Stomach smooth muscle (tissue), 2 donors: ENCODE measurements around the gene MYBPH.

ENCODE experiments used
- H3K27ac ChIP-seq: one replicate; pipeline ENCODE4 v1.7.0; 2013; ENCODE audit warnings: mild to moderate bottlenecking, low read length, inconsistent platforms
- H3K27me3 ChIP-seq, 2 donors: one replicate each; pipeline ENCODE4 v1.7.0; 2013; ENCODE audit warnings: low read length in 2 of 2; ENCODE audit not compliant: insufficient read depth in 2 of 2, control insufficient read depth in 1 of 2
- H3K36me3 ChIP-seq, 2 donors: one replicate each; pipeline ENCODE4 v1.7.0; 2013; ENCODE audit warnings: low read length in 2 of 2; ENCODE audit not compliant: control insufficient read depth in 2 of 2, insufficient read depth in 2 of 2
- H3K4me1 ChIP-seq: one replicate; pipeline ENCODE4 v1.7.0; 2013; ENCODE audit warnings: low read length; ENCODE audit not compliant: control insufficient read depth, insufficient read depth
- H3K4me3 ChIP-seq, 2 donors: one replicate each; pipeline ENCODE4 v1.7.0; 2013; ENCODE audit warnings: low read length in 2 of 2
- H3K9ac ChIP-seq, 2 donors: one replicate each; pipeline ENCODE4 v1.7.0; 2013; ENCODE audit warnings: low read length in 2 of 2, mild to moderate bottlenecking in 1 of 2
- H3K9me3 ChIP-seq, 2 donors: one replicate each; pipeline ENCODE4 v1.7.0; 2013; ENCODE audit warnings: low read length in 2 of 2; ENCODE audit not compliant: control insufficient read depth in 2 of 2
- donor health status: healthy.
- donor health status: Pancreatic carcinoma.

Gene MYBPH

DNA sequence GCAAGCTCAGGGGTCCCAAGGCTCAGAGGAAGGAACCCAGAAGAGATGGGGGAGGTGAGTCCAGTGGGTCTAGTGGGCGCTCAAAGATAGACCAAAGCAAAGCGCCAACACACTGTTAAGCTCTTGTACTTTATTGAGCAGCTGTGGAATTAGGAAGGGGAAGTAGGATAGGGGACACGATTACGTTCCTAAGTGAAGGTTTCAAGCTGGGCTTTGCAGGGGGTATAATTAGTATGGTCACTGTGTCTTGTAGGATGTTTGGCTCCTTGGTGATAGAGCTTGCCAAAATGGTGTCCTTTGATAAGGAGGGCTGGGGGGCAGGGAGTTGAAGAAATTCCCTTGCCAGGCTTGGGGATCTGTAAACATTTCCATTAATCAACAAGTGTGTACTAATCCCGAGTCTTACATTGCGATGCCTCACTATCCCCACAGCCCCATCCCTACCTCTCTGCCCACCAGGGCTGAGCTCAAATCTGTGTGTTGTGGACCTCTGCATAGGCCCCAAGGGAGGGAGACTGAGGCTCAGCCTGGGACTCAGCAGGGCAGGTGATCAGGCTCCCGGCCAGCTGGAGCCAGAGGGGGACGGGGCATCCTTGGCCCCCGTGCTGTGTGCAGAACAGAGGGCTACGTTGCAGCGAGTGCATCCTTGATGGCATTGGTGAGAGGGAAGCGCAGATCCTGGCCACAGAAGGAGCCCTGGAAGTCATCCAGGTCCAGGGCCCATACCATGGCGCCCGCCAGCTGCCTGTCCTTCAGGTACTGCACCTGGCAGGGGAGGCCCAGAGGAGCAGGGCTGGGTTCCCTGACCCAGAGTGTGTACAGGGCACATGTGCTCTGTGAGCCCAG, 3.4 kb upstream of the MYBPH start:
- no peak overlapping the region for H3K9ac ChIP-seq
- H3K4me3 ChIP-seq: no peak overlapping the region
- H3K4me1 ChIP-seq: peaks cover 2% of the 10 kb centered on the region

DNA sequence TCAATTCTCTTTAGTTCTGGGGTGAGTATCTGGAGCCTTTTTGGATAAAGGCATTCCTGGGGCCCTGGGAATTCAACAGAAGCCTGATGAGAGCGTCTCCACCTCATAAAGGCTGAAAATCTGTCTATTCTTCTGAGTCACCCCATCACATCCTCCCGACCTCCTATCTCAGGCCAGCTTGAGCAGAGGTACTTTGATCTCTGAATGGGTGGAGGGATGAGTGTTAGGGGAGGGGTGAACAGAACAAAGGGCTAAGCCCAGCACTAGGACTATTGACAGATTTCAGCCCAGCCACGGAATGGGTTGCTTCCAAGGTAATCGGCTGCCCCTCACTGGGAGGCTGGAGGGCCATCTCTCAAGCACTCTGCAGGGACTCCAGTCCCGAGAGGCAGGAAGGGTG, 2.5 kb upstream of the MYBPH start:
- no peak overlapping the region for H3K27ac ChIP-seq
- no peak overlapping the region for H3K4me3 ChIP-seq
- no peaks in the 10 kb centered on the region for H3K36me3 ChIP-seq

More for the DNA sequence above, 3.4 kb upstream of the MYBPH start:
- H3K27ac ChIP-seq: no peak overlapping the region
- H3K9me3 ChIP-seq: no peaks in the 10 kb centered on the region
- no peaks in the 10 kb centered on the region for H3K36me3 ChIP-seq
- no peaks in the 10 kb centered on the region for H3K27me3 ChIP-seq

DNA sequence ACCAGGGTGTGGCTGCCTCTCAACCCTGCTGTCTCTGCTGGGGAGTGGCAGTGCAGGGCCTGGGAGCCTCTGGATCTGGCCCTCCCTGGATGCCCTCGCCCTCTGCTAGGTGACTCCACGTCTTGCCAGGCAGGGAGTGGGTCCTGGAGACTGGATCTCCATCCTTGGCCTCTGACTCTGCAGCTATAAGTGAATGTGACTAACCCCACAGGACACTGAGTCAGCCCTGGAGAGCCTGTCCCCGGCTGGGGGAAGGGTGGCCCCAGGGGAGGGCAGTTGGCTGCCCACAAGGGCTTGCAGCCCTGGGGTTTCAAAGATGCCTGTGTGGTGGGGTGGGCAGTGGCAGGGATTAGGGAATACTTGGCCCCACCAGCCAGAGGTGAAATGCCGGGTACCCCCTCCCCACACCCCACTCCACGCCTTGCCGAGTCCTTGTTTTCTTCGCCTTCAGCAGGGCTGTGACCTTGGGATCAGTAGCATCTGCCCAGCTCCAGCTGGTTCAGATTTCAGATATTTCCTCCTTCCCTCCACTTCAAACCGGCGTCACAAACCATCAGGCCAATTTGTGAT, 1.9 kb upstream of the MYBPH start:
- Histone ChIP-seq H3K4me1 (peaks cover 2% of the 10 kb centered on the region), H3K27ac (no peak overlapping the region)

More for the DNA sequence above, 2.5 kb upstream of the MYBPH start:
- no peak overlapping the region for H3K9ac ChIP-seq
- no peaks in the 10 kb centered on the region for H3K9me3 ChIP-seq
- H3K27me3 ChIP-seq: no peaks in the 10 kb centered on the region
- H3K4me1 ChIP-seq: peaks cover 2% of the 10 kb centered on the region

DNA sequence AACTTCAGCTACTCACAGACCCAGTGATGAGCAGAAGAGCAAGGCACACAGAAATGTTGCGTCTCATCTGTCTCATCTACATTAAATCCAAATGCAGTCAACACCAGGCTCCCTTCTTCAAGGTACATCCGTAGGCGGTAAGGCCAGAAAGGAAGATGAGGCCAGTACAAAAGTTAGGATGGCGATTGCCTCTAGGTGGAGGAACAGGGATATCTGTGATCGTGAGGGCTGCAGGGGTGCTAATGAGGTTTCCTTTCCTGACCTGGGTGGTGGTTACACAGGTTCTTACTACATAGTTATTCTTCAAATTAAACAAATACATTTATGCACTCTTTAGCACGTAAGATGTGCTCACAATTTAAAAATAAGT, 1.4 kb upstream of the MYBPH start:
- H3K9ac ChIP-seq: no peak overlapping the region
- no peak overlapping the region for H3K4me3 ChIP-seq
- no peak overlapping the region for H3K27ac ChIP-seq
- H3K9me3 ChIP-seq: no peaks in the 10 kb centered on the region
- H3K27me3 ChIP-seq: no peaks in the 10 kb centered on the region
- no peaks in the 10 kb centered on the region for H3K36me3 ChIP-seq
- H3K4me1 ChIP-seq: peaks cover 2% of the 10 kb centered on the region

More for the DNA sequence above, 1.9 kb upstream of the MYBPH start:
- H3K36me3 ChIP-seq: no peaks in the 10 kb centered on the region
- no peaks in the 10 kb centered on the region for H3K27me3 ChIP-seq
- no peak overlapping the region for H3K9ac ChIP-seq
- no peaks in the 10 kb centered on the region for H3K9me3 ChIP-seq
- no peak overlapping the region for H3K4me3 ChIP-seq

DNA sequence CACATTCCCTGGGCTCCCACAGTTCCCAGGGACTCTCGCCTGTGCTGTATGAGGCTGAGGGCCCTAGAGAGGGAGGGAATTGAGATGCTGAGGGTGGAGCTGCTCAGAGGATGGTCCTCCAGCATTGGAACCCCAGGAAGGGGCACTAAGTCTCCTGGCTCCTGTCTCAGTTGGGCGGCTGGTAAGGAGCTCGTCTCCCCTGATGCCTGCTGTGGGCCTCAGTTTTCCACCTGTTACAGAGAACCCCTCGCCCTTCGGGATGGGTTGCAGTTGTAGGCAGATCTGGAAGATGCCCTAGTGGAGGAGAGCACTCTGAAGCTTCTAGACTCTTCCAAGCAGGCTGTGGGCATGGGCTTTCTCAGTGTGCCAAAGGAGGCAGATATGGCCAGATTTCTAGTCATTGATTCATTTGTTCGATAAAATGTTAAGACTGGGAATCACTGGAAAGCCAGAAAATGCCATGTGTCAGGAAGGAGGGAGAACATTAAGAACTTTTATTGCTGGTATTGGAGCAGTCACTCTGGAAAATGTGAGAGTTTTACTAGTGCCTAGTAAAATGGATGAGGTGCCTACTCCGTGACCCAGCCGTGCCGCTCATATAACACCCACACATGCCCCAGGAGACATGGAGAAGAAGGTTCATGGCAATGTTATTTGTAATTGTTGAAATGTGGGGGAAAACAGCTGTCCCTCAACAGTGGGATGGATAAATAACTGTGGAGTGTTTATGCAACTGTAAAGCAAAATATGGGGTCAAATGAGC, 828 bp upstream of the MYBPH start:
- Histone ChIP-seq H3K9ac (no peak overlapping the region), H3K36me3 (no peaks in the 10 kb centered on the region), H3K4me3 (no peak overlapping the region), H3K27me3 (no peaks in the 10 kb centered on the region), H3K9me3 (no peaks in the 10 kb centered on the region), H3K27ac (no peak overlapping the region), H3K4me1 (peaks cover 2% of the 10 kb centered on the region)

DNA sequence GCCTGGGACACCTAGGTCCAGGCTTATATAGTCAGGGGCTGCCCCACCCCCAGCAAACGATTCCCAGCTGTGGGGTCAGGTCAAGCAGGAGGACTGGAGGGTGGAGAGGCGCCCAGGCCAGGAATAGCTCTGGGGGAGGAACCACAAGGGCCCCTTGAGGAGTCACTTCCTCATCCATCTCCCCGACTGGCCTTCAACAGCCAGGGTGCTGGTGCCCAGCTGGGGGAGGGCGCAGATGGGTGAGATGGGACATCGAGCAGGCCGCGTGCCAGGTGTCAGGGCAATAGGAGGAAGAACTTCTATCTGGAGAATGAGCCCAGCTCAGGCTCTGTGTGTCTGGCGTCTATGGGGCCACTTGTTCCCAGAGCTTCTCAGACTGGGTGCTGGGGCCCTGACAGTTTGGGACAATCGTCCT, 208 bp upstream of the MYBPH start:
- no peak overlapping the region for H3K4me3 ChIP-seq
- no peaks in the 10 kb centered on the region for H3K36me3 ChIP-seq
- no peaks in the 10 kb centered on the region for H3K27me3 ChIP-seq
- H3K9ac ChIP-seq: no peak overlapping the region
- H3K27ac ChIP-seq: no peak overlapping the region
- H3K9me3 ChIP-seq: no peaks in the 10 kb centered on the region
- peaks cover 2% of the 10 kb centered on the region for H3K4me1 ChIP-seq

DNA sequence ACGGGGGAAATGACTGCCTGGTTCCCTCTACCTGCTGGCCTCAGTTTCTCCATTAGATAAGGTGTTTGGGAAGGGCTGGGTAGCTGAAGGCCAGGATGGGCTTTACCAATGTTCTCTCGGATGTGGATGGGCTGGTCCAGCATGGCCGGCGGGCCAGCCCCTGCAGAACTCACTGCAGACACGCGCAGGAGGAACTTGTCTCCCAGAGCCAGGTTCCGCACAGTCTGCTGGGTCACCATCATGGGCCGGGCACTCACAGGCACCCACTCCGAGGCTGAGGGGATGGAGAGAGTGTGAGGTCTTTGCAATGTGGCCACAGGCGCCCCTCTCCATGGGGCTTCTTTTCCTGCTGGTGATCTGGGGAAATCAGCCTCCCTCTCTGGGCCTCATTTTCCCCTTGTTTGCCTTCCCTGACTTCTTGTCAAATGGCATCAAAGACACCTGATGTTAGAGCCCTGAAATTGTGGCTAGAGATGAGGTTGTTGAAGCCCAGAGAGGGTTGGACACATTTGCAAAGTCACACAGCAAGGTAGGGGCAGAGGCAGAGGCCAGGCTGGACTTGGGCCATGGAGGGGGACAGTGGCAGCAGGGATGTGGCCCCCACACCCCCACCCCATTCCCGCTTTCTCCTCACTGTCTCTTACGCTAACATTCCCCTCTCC, 1.2 kb downstream of the MYBPH start:
- Histone ChIP-seq H3K27ac (no peak overlapping the region), H3K27me3 (no peaks in the 10 kb centered on the region), H3K9me3 (no peaks in the 10 kb centered on the region), H3K4me3 (no peak overlapping the region), H3K9ac (no peak overlapping the region), H3K36me3 (no peaks in the 10 kb centered on the region), H3K4me1 (peaks cover 2% of the 10 kb centered on the region)

DNA sequence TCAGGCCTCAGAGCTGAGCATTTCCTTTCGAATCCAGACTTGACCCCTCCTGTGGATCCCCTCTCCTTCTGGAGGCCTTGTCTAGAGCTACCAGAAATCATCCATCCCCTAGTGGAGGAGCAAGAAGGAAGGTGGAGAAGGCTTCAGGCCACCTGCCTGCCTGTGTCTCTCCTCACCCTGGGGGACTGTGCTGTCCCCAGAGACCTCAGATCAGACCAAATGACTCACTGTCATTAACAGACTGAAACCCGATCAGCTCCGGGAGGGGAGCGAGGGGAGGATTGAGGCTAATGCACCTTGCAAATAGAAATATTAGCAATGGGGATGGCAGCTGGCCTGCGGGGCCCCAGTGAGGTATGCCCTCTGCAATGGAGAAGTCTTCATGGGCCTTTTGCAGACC, 2.1 kb downstream of the MYBPH start:
- no peak overlapping the region for H3K9ac ChIP-seq
- peaks cover 2% of the 10 kb centered on the region for H3K4me1 ChIP-seq
- H3K36me3 ChIP-seq: no peaks in the 10 kb centered on the region
- no peaks in the 10 kb centered on the region for H3K9me3 ChIP-seq
- no peak overlapping the region for H3K4me3 ChIP-seq
- H3K27me3 ChIP-seq: no peaks in the 10 kb centered on the region
- no peak overlapping the region for H3K27ac ChIP-seq

DNA sequence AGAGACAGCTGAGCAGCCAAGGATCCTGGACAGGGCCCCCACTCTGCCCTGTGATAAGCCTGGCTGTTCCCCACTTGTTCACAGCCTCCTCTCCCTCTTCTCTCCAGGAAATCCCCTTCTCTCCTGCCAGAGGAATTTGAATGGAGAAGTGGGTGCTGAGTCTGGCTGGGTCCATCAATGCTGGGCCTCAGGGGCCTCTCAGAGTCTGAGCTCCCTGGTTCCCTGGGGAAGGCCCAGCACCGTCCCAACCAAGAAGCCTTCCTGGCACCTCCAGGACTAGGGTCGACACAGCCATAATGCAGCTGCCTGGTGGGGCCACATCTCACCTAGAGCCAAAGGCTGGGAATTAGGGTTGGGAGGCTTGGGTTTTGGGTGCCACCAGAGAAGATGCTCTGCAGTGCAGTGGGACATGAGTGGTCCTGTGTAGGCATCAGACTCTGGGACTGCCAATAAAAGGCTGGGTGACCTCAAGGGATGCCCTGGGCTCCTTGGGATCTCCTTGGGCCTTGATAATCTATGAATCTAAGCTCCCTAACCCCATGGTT, 2.5 kb downstream of the MYBPH start:
- no peaks in the 10 kb centered on the region for H3K9me3 ChIP-seq
- H3K27ac ChIP-seq: no peak overlapping the region
- no peaks in the 10 kb centered on the region for H3K36me3 ChIP-seq
- no peak overlapping the region for H3K9ac ChIP-seq
- no peaks in the 10 kb centered on the region for H3K27me3 ChIP-seq
- H3K4me1 ChIP-seq: peaks cover 2% of the 10 kb centered on the region
- no peak overlapping the region for H3K4me3 ChIP-seq

DNA sequence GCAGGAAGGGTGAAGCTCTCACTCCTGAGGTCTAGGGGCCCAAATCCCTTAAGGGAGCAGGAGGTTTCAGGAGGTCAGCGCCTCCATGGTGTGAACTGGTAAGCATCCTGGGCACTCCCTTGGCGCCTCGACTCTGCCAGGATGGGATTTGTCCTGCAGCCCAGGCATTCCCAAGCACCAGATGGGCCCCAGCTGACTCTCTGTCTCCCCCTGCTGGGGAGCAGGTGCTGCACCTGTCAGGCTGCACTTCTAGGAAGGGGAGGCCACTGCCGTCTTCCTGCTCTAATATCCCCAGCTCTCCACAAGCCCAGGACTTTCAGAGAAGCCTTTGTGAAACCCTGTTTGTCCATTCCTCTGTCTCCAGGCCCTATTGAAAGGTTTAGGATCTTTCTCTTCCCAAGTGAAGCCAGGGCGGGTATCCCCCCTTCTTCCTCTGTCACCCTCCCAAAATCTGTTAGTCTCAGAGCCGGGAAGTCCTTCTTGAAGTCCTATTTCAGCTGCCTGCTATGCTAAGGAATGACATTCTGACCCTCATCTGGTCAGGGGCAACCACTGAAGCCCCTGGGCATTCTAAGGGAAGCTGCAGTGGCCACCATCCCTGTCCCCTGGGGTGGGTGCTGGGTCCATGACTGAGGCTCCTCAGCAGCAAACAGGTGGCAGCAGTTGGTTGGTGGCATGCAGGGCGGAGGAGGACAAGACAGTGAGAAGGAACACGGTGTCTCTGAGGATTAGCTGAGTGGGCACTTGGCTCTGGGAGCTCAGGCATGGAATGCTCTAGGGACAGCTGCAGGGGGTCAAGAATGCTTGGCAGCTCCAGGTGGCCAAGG, 3.2 kb downstream of the MYBPH start:
- Histone ChIP-seq H3K27me3 (no peaks in the 10 kb centered on the region), H3K36me3 (no peaks in the 10 kb centered on the region), H3K4me3 (no peak overlapping the region), H3K9me3 (no peaks in the 10 kb centered on the region), H3K4me1 (peaks cover 2% of the 10 kb centered on the region), H3K27ac (no peak overlapping the region), H3K9ac (no peak overlapping the region)
